NOMO-1 (cell line): ENCODE data around the gene MAGI2.

Experiments
- DNase-seq, 2 experiments: peaks; one replicate each; lab custom pipeline; 2025; ENCODE audit not compliant: unreplicated experiment in 2 of 2; lab: John Stamatoyannopoulos, UW

Gene MAGI2

GRCh38 chr7:78450706-78451105 lies 1002.8 kb downstream of the MAGI2 start:
- DNase-seq, result no peak

GRCh38 chr7:78448911-78449310 lies 1004.6 kb downstream of the MAGI2 start:
- no peak for DNase-seq

GRCh38 chr7:78444267-78444666 lies 1009.2 kb downstream of the MAGI2 start:
- DNase-seq, result peak in 1 of 2 experiments; percentile 34

- DNase-seq, result no peak
Measured at GRCh38 chr7:78443811-78444210, 1009.7 kb downstream of the MAGI2 start.

- no peak for DNase-seq
Measured at GRCh38 chr7:78441737-78442136, 1011.7 kb downstream of the MAGI2 start.

GRCh38 chr7:78438433-78438832 lies 1015.0 kb downstream of the MAGI2 start:
- DNase-seq, result no peak

GRCh38 chr7:78437118-78437517 lies 1016.3 kb downstream of the MAGI2 start:
- DNase-seq, result no peak

GRCh38 chr7:78435355-78435754 lies 1018.1 kb downstream of the MAGI2 start:
- DNase-seq, result no peak

GRCh38 chr7:78434281-78434680 lies 1019.2 kb downstream of the MAGI2 start:
- no peak for DNase-seq

- no peak for DNase-seq
Measured at GRCh38 chr7:78433421-78433820, 1020.0 kb downstream of the MAGI2 start.

GRCh38 chr7:78429878-78430277 lies 1023.6 kb downstream of the MAGI2 start:
- no peak for DNase-seq

GRCh38 chr7:78427209-78427608 lies 1026.3 kb downstream of the MAGI2 start:
- DNase-seq, result no peak

- DNase-seq, result no peak
Measured at GRCh38 chr7:78420001-78420400, 1033.5 kb downstream of the MAGI2 start.

GRCh38 chr7:78417180-78417853 lies 1036.2 kb downstream of the MAGI2 start:
- DNase-seq, result no peak

- no peak for DNase-seq
Measured at GRCh38 chr7:78413568-78413967, 1039.9 kb downstream of the MAGI2 start.

GRCh38 chr7:78412216-78412858 lies 1041.1 kb downstream of the MAGI2 start:
- no peak for DNase-seq

GRCh38 chr7:78407031-78407430 lies 1046.4 kb downstream of the MAGI2 start:
- DNase-seq, result no peak

- no peak for DNase-seq
Measured at GRCh38 chr7:78406531-78406930, 1046.9 kb downstream of the MAGI2 start.

- DNase-seq, result no peak
Measured at GRCh38 chr7:78402096-78402495, 1051.4 kb downstream of the MAGI2 start.

- DNase-seq, result no peak
Measured at GRCh38 chr7:78400038-78400437, 1053.4 kb downstream of the MAGI2 start.

- no peak for DNase-seq
Measured at GRCh38 chr7:78399033-78399769, 1054.3 kb downstream of the MAGI2 start.

GRCh38 chr7:78398576-78398975 lies 1054.9 kb downstream of the MAGI2 start:
- DNase-seq, result no peak
